PC-9 (cell line): ENCODE measurements around the gene RFX4.

ENCODE experiments used
- CTCF ChIP-seq: fragments of 200-600 bp; sonication (generic); conservative IDR thresholded peaks from 2 replicates; pipeline ENCODE4 v1.6.1; 2017; ENCODE audit warnings: mixed run types, antibody characterized with exemption, mild to moderate bottlenecking, moderate library complexity
- EZH2 ChIP-seq: fragments of 200-600 bp; sonication (generic); IDR thresholded peaks from 2 replicates; pipeline ENCODE4 v1.8.0; 2017; ENCODE audit warnings: antibody characterized with exemption, low read depth

GRCh38 chr12:106643000-106643399 lies 60.2 kb downstream of the RFX4 start:
- no peak for TF ChIP-seq CTCF
- TF ChIP-seq EZH2, result no peak
